HG03565 (cell line): ENCODE data around the gene DPYD.

Experiments
- ATAC-seq: cut with Tn5 transposase; IDR thresholded peaks from one replicate; pipeline ENCODE4 v1.9.1; 2021; ENCODE audit warnings: mild to moderate bottlenecking, moderate library complexity; ENCODE audit not compliant: unreplicated experiment

Gene DPYD

DNA sequence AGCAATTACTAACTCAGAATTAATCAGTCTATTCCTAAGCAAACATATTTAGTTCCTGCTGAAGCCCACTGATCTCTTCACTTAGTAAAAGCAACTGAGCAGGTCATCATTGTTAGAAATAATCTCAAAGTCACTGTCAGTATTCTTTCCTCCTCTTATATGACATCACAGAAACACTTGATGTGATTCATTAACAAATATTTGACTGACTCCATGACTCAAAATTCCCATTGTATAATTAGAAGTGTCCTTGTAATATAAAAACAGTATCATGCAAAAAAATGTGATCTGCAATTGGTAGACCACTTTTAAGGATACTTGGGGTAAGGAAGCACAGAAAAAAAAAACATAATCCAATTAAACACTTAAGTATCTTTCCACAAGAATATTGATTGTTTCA is 194.4 kb downstream of the DPYD start:
- ATAC-seq, result no peak

GRCh38 chr1:97721221-97721620 is 199.6 kb downstream of the DPYD start:
- no peak for ATAC-seq

DNA sequence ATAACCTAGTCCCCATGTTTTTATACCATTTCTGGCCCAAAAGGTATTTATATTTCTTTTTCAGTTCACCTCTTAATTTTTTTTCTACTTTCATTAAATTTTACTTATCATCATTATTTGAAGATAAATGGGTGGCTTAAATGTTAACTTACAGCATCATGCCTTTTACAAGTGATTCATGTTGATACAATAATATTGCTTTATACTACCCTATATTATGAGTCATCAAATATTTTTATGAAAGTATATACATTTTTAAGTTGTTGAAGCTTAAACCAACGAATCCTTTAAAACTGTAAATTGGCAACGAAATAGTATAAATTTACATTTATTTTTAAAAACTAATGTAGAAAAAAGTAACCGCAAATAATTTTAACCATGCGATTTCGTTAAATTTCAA is 207.9 kb downstream of the DPYD start:
- ATAC-seq, result no peak

DNA sequence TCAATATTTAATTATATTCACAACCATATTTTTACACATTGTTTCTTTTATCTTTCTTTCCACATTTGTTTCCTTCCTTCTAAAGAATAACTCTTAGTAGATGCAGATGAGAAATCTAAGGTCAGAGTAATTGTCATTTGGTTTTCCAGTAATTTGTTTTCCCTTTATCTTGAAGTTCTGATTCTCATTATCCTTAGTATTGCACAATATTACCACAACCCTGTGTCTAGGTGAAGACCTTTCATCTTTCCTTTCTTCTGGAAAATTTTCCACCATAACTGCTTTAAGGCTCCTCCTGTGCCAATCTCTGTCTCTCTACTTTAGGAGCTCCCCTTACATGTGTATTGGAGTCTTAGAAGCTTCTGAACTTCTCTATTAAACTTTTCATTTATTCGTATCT is 209.0 kb downstream of the DPYD start:
- no peak for ATAC-seq

- no peak for ATAC-seq
Observed at GRCh38 chr1:97693601-97694000, 227.2 kb downstream of the DPYD start.

- no peak for ATAC-seq
Observed at GRCh38 chr1:97691325-97691724, 229.5 kb downstream of the DPYD start.

GRCh38 chr1:97685360-97685759 is 235.5 kb downstream of the DPYD start:
- ATAC-seq, result no peak

DNA sequence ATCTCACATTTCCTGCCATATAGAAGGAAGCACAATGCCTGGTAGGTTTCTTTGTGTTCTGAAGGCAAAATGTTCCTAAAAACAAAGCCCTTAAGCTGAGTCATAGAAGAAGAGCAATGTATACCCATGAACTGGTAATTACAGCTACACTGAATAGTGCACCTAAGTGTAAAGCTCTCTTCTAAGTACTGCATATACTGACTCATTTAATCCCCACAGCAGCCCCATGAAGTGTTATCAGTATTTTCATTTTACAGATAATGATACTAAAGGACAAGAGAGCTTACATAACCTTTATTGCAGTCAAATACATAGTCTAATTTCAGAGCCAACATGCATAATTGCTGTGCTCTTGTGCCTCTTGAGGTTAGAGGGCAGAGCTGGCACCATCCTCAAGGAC is 239.9 kb downstream of the DPYD start:
- no peak for ATAC-seq

DNA sequence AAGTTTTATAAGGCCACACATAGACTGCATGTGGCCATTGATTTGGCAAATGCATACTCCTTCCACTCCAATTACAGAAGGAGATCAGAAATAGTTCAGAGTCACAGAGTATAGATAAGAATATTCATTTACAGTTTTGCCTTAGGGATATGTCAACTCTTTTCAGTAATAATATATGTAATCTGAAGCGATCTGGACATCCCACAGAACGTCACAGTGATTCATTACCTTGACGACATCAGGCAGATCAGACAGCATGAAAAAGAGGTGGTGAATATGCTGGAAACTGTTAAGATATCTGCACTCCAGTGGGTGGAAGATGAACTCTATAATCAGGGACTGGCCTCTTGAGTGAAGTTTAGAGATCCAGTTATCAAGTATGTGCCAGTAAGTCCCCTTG is 240.4 kb downstream of the DPYD start:
- no peak for ATAC-seq

DNA sequence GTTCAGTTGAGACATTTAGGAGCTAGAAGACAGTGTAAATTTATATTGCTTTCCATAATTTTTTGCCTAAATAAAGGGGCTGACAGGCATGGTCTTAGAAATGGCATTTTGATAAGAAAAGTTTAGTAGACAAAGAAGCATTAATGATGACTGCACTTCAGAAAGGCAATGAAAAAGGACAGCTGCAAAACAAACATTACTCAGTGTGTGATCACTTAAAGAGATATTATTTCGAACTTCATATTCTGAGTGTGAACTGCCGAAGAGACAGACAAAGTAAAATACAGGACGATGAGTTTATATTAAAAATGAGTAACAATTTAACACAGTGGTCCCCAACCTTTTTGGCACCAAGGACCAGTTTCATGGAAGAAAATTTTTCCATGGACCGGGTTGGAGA is 243.1 kb downstream of the DPYD start:
- ATAC-seq, result no peak

- no peak for ATAC-seq
Observed at GRCh38 chr1:97674517-97674916, 246.3 kb downstream of the DPYD start.

- no peak for ATAC-seq
Observed at GRCh38 chr1:97668945-97669344, 251.9 kb downstream of the DPYD start.

GRCh38 chr1:97660431-97661105 is 260.3 kb downstream of the DPYD start:
- no peak for ATAC-seq

DNA sequence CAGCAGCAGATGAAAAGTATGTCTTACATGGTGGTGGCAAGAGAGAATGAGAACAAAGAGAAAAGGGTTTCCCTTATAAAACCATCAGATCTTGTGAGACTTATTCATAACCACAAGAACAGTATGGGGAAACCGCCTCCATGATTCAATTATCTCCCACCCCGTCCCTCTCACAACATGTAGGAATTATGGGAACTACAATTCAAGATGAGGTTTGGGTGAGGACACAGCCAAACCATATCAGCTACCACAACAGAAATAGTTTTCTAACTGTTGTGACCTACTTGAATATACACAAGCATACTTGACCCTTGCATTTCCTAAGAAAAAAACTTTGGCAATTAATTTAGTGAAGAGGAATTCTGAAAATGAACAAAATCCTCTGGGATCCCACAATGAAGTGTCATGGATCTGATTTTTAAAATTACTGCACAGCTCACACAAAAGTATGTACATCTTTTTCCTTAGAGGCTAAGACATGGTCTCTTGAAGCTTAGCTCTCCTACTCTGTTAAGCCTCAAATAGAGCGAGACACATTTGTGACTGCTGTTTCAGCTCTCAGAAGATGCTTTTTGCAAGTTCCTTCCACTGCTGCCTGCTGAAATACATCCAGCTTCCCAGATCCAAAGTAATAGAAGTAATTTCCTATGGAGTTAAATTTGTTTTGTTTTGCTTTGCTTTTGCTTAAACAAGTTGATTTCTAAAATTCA is 265.8 kb downstream of the DPYD start:
- ATAC-seq, result no peak

GRCh38 chr1:97651250-97651649 is 269.6 kb downstream of the DPYD start:
- ATAC-seq, result no peak

- no peak for ATAC-seq
Observed at GRCh38 chr1:97649591-97649990, 271.2 kb downstream of the DPYD start.

- no peak for ATAC-seq
Observed at GRCh38 chr1:97647776-97648175, 273.1 kb downstream of the DPYD start.

DNA sequence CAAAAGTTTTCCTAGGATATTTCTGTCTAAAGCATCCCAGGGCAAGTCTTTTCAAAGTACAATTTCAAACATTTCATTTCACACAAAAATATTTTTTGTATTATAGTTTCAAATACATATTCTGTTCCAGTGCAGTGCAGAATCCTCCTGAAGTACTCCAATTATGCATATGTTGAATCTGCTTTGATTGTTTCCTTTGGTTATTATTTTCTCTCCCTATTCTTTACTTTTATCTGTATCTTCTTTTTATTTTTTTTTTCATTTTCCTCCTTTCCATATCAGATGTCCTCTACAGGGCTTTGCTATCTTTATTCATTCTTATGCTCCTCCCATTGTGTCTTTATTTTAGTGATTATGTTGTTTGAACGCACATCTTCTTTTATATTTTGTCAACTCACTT is 274.8 kb downstream of the DPYD start:
- no peak for ATAC-seq

- ATAC-seq, result no peak
Observed at GRCh38 chr1:97640677-97641076, 280.2 kb downstream of the DPYD start.

DNA sequence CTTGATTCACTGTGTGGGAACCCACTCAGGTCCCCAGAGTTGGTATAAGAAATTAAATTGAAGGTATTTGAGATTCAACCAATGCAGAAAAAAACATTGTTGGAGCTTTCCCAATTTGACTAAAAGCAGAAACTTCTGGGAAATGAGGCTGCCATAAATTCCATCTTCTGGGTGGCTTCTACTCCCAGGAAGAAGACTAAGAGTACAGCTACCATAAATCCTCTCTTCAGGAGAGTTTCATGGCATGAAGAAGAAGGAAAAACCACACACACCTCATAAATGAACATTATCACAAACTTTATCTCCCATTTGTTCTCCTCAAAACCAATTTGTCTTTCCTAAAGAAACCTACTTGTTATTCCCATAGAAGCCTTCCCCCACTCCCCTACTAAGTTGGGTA is 283.9 kb downstream of the DPYD start:
- ATAC-seq, result no peak

DNA sequence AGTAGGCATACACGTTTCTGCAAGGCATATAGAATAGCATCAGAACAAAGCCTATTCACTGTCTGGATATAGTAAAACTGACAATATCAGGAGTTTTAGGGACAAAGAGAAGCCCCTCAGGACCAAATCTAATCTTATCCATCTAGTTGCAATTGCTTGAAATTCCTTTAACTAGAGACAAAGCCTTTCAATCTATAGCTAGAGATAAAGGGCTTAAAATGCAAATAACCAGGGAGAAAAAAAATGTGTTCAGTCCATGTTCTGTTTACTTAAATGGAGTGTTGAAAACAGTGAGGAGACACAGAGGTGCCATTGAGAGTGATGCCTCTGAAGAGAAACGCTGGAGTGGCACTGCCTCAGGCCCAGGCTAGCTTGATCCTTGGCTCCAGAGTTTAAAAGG is 286.1 kb downstream of the DPYD start:
- ATAC-seq, result no peak

GRCh38 chr1:97632776-97633175 is 288.1 kb downstream of the DPYD start:
- no peak for ATAC-seq

DNA sequence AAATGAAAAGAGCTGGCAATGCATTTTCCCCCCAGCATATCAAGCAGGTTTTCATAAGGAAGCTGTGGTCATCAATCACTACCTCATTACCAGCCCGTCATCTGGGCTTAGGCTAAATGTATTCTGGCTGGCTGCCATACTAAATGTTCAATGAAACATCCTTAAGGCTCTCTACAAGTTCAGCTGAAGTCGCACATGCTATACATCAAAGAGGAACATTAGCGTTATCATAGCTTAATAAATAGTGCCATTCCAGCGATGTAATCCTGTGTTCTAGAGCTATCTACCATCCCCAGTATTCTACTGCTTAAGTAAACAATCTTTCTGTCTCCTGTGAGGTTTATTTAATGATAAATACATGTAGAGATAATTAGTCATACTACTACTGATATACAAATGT is 288.8 kb downstream of the DPYD start:
- no peak for ATAC-seq
